WERI-Rb-1 (cell line): Measurements from ENCODE around the gene IL21R.

Experiments
- DNase-seq: peaks from one replicate; pipeline ENCODE4 v3.0.0-alpha.2; 2020
- H3K27ac ChIP-seq: fragments of 250-450 bp; sonication (Bioruptor Pico); 2 replicates; pipeline ENCODE4 v1.5.1; 2020; ENCODE audit warnings: mild to moderate bottlenecking, moderate library complexity
- H3K27me3 ChIP-seq: fragments of 250-450 bp; sonication (Bioruptor Pico); 2 replicates; pipeline ENCODE4 v1.5.1; 2021; ENCODE audit warnings: mild to moderate bottlenecking, low read depth, moderate library complexity; ENCODE audit not compliant: insufficient read depth, severe bottlenecking
- H3K36me3 ChIP-seq: fragments of 250-450 bp; sonication (Bioruptor Pico); 2 replicates; pipeline ENCODE4 v1.5.1; 2020; ENCODE audit warnings: mild to moderate bottlenecking, moderate library complexity
- H3K4me3 ChIP-seq: 2 replicates; pipeline ENCODE4 v1.5.1; 2011; ENCODE audit warnings: low read depth, mild to moderate bottlenecking, control low read depth, low read length
- H3K9me3 ChIP-seq: fragments of 250-450 bp; sonication (Bioruptor Pico); 2 replicates; pipeline ENCODE4 v1.5.1; 2021; ENCODE audit warnings: mild to moderate bottlenecking, moderate library complexity; ENCODE audit not compliant: severe bottlenecking
- TF ChIP-seq, protein P1 (sequence below): IDR thresholded peaks from 2 replicates; pipeline ENCODE4 v1.5.1; 2011; ENCODE audit warnings: low read depth, mild to moderate bottlenecking, control low read depth, inconsistent platforms, low read length

The IL21R gene

DNA sequence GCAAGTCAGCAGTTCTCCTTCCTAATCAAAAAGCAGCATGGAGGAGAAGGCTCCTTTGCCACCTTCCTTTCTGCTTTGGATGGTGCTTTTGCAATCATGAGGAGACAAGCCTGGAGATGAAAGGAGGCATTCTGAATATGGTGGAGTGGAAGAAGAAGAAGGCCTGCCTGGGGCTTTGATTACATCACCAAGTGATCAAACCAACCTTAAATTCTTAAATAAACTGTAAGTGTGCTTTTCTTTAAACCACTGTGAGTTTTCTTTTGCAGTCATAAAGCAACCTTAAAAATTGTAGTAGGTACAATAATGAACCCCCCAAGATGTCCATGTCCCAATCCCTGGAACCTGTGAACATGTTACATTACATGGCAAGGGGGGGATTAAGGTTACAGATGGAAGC is 31.7 kb upstream of the IL21R start:
- Histone ChIP-seq H3K9me3 (no peaks in the 10 kb centered on the region), H3K27ac (no peak overlapping the region), H3K4me3 (no peak overlapping the region), H3K36me3 (no peaks in the 10 kb centered on the region), H3K27me3 (no peaks in the 10 kb centered on the region)
- TF ChIP-seq, protein P1, sequence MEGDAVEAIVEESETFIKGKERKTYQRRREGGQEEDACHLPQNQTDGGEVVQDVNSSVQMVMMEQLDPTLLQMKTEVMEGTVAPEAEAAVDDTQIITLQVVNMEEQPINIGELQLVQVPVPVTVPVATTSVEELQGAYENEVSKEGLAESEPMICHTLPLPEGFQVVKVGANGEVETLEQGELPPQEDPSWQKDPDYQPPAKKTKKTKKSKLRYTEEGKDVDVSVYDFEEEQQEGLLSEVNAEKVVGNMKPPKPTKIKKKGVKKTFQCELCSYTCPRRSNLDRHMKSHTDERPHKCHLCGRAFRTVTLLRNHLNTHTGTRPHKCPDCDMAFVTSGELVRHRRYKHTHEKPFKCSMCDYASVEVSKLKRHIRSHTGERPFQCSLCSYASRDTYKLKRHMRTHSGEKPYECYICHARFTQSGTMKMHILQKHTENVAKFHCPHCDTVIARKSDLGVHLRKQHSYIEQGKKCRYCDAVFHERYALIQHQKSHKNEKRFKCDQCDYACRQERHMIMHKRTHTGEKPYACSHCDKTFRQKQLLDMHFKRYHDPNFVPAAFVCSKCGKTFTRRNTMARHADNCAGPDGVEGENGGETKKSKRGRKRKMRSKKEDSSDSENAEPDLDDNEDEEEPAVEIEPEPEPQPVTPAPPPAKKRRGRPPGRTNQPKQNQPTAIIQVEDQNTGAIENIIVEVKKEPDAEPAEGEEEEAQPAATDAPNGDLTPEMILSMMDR = no peak
- DNase-seq = no peak

DNA sequence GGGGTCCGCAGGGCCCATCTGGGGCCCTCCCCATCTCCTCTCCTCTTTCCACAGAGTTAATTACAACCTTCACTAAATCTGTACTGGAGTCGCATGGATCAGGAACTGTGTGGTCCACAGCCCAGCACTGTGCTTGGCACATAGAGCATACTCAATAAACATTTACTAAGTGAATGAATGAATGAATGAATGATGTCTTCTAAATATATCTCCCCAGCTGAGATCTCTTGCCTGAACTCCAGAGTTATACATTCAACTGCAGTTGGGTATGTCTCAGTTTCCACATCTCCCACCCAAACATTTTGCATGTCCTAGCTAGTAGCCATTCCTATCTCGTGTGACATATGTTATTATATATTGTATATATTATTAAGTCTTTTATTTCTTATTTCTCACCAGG is 28.7 kb upstream of the IL21R start:
- no peaks in the 10 kb centered on the region for H3K9me3 ChIP-seq
- no peak overlapping the region for H3K27ac ChIP-seq

DNA sequence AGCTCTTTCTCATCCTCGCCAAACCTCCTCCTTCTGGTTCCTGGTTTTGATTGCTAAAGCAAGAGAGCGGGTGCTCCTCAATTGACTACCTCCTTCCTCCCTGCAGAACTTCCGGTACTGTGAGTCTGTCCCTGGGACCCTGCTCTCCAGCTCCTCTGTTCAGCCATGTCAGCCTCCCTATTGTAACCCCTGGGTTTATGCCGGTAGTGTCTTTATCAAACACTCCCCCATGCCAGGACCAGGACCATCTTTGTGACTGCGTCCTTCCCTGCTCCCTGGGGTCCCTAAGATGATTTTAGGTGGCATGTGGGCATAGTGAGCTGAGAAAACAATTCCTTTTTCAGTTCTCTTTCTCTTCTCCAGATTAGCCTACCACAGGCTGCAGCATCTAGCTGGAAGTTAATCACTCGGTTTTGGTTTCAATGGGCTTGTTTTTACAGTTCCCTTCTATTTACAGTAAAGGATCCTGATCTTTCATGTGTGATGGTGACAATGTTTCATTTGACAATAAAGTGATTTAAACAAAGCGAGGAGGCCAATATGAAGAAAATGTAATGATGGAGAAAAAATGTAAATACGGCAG is 27.7 kb upstream of the IL21R start:
- TF ChIP-seq, protein P1 = no peak
- no peak for DNase-seq
- H3K27me3 ChIP-seq = no peaks in the 10 kb centered on the region
- no peak overlapping the region for H3K4me3 ChIP-seq
- no peak overlapping the region for H3K27ac ChIP-seq
- H3K36me3 ChIP-seq = no peaks in the 10 kb centered on the region
- H3K9me3 ChIP-seq = no peaks in the 10 kb centered on the region

More for the DNA sequence above, 28.7 kb upstream of the IL21R start:
- H3K27me3 ChIP-seq = no peaks in the 10 kb centered on the region
- no peak for DNase-seq
- H3K4me3 ChIP-seq = no peak overlapping the region
- TF ChIP-seq, protein P1 = no peak
- no peaks in the 10 kb centered on the region for H3K36me3 ChIP-seq

DNA sequence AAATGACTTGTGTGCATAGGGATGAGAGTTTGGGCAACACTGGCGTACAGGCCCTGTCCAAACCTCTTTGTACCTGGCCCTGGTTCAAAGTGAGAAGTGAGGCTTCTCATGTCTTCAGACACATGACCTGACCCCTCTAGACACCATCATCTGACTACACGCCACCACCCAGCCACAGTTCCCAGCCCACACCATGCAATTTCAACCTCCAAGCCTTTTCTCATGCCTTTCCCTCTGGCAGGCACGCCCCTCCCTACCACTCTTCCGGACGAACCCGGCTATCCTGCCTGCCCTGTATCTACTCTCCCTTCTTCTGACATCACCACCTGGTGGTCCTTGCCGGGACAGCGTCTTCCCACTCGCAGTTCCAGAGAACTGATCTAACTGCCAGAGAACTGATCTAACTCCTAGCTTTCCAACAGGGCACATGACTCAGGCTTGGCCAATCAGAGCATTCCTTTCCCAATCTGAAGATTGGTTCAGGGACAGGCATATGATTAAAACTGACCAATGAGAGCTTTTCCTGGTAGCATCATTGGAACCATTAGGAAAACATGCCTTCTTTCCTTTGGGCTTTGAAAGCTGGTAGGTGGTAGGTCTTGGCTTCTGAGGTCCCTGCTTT is 27.1 kb upstream of the IL21R start:
- Histone ChIP-seq H3K27me3 (no peaks in the 10 kb centered on the region), H3K27ac (no peak overlapping the region), H3K4me3 (no peak overlapping the region), H3K36me3 (no peaks in the 10 kb centered on the region), H3K9me3 (no peaks in the 10 kb centered on the region)
- peak; percentile 93 for DNase-seq
- TF ChIP-seq, protein P1 = peak; percentile 72

DNA sequence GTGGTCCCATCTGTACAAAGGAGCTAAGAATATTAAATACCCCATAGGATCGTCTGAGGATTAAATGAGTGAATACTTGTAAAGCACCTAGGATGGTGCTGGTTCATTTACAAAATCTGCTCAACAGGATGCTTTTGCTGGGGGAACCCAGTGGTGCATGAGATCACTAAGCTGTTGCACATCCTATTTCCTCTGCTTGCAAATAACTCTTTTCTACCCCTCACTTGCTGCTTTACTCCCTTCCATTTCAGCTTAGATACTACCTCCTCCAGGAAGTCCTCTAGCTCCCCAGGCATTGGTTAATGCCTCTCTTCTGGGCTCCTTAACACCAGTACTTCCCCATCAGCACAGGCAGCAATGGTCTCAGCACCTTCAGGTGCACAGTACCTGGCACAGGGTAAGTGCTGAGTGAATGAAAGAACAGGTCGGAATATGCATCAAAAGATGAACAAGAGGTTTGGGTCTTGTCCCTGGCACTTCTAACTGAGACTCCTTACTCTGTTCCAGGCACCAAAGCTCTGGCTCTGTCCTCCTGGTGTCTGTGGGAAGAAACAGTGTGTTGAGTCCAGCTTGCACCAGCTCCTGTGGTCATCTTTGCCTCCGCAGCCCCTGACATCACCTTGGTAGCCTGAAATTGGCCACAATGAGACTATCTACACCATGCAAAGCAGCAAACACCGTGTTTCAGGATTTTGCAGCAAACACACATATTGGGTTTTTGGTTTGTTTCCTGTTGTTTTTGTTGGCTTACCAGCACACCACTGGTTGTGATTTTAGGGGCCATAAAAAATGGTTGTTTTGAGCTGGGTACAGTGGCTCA is 24.1 kb upstream of the IL21R start:
- Histone ChIP-seq H3K27me3 (no peaks in the 10 kb centered on the region), H3K4me3 (no peak overlapping the region), H3K27ac (no peak overlapping the region), H3K36me3 (no peaks in the 10 kb centered on the region), H3K9me3 (no peaks in the 10 kb centered on the region)
- no peak for DNase-seq
- TF ChIP-seq, protein P1 = no peak
